Neural progenitor cell (in vitro differentiated cells): ENCODE measurements around the gene PBX1.

Experiments
- EZH2 ChIP-seq: fragments of 200-600 bp; sonication (generic); IDR thresholded peaks from 2 replicates; pipeline ENCODE4 v1.6.1; 2017; ENCODE audit warnings: antibody characterized with exemption, mild to moderate bottlenecking, moderate library complexity
- EZH2phosphoT487 ChIP-seq: fragments of 200-600 bp; sonication (generic); IDR thresholded peaks from 2 replicates; pipeline ENCODE4 v1.6.1; 2017; ENCODE audit warnings: antibody characterized with exemption
- TF ChIP-seq, protein P1 (sequence below): fragments of 200-600 bp; sonication (generic); IDR thresholded peaks from 2 replicates; pipeline ENCODE4 v1.5.1; 2017; ENCODE audit warnings: antibody characterized with exemption, mild to moderate bottlenecking

DNA sequence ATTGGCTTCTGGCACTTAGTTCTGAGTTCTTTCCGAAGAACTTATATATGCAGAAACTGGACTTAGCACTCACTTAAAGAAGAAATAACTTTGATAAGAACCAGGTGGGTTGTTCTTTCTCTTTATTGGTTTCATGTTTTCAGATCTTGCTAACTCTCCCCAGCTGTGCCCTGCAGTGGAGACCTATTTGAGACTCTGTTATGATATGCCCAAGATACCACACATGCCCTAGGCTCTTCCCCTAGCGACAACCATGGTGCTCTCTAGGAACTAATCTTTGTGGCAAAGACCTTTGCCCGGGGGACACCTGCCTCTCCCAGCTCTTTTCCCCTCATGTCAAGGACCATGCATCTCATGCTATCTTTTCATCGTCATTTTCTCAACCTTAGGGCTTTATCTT, 128.8 kb downstream of the PBX1 start:
- TF ChIP-seq, protein P1, sequence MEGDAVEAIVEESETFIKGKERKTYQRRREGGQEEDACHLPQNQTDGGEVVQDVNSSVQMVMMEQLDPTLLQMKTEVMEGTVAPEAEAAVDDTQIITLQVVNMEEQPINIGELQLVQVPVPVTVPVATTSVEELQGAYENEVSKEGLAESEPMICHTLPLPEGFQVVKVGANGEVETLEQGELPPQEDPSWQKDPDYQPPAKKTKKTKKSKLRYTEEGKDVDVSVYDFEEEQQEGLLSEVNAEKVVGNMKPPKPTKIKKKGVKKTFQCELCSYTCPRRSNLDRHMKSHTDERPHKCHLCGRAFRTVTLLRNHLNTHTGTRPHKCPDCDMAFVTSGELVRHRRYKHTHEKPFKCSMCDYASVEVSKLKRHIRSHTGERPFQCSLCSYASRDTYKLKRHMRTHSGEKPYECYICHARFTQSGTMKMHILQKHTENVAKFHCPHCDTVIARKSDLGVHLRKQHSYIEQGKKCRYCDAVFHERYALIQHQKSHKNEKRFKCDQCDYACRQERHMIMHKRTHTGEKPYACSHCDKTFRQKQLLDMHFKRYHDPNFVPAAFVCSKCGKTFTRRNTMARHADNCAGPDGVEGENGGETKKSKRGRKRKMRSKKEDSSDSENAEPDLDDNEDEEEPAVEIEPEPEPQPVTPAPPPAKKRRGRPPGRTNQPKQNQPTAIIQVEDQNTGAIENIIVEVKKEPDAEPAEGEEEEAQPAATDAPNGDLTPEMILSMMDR: no peak
- TF ChIP-seq EZH2 (no peak), EZH2phosphoT487 (no peak)
